ENCODE data around the gene RAB4B. TPM values are rescaled to one million over a fixed set of nuclear protein-coding genes. Genes with fewer than 3 reads are reported as not detected.
"Not testable (repeated sequence)": the region's sequence is repeated elsewhere in the genome, so short reads cannot be mapped to it uniquely, and the experiment has no call there.

Gene RAB4B
- total RNA-seq, 4 donors from 2014 or later = 18.7 to 27.5 (median 20.9) TPM

GRCh38 chr19:40777645-40777936 is 456 bp upstream of the RAB4B start:
- TF ChIP-seq POLR2A (IDR thresholded peaks at IDR 0.05) = no peak
- TF ChIP-seq CTCF (IDR thresholded peaks at IDR 0.05) = no peak
- TF ChIP-seq POLR2AphosphoS5 (IDR thresholded peaks at IDR 0.05) = no peak
- no peak for TF ChIP-seq EP300 (IDR thresholded peaks at IDR 0.05)
- 0% methylated on average over 6 to 10 of the region's 10 CpGs for WGBS, 2 donors (ENCODE audit: low coverage in 1 of 2)

GRCh38 chr19:40778706-40779284 is 748 bp downstream of the RAB4B start:
- Histone ChIP-seq H3K27ac (peak overlapping the region; percentile 86 to 100 (median 97)), H3K4me1 (peaks cover 0 to 25% (median 13%) of the 10 kb centered on the region in 3 donors), H3K9me3 (no peaks in the 10 kb centered on the region), H3K36me3 (peaks cover 0 to 12% of the 10 kb centered on the region in 2 donors), H3K4me3 (peak overlapping the region; percentile 56 to 64), H3K27me3 (no peaks in the 10 kb centered on the region)
- WGBS, 2 donors (ENCODE audit: low coverage in 1 of 2) = 7 to 27% methylated on average over 4 to 7 of the region's 7 CpGs
- TF ChIP-seq EP300 (IDR thresholded peaks at IDR 0.05) = no peak
- TF ChIP-seq POLR2A (IDR thresholded peaks at IDR 0.05) = no peak
- no peak for TF ChIP-seq POLR2AphosphoS5 (IDR thresholded peaks at IDR 0.05)
- no peak for ATAC-seq

More at GRCh38 chr19:40777645-40777936, 456 bp upstream of the RAB4B start:
- no peak for ATAC-seq
- H3K36me3 ChIP-seq = peaks cover 0 to 10% of the 10 kb centered on the region in 2 donors
- no peaks in the 10 kb centered on the region for H3K27me3 ChIP-seq
- H3K9me3 ChIP-seq = no peaks in the 10 kb centered on the region
- peaks cover 0 to 25% (median 13%) of the 10 kb centered on the region in 3 donors for H3K4me1 ChIP-seq
- H3K27ac ChIP-seq = peak overlapping the region; percentile 96 to 100 (median 98)
- peak overlapping the region; percentile 56 to 64 for H3K4me3 ChIP-seq

- no peaks in the 10 kb centered on the region for H3K9me3 ChIP-seq
- no peak overlapping the region for H3K27ac ChIP-seq
- ATAC-seq = no peak
- peaks cover 0 to 28% of the 10 kb centered on the region in 2 donors for H3K36me3 ChIP-seq
- no peaks in the 10 kb centered on the region for H3K27me3 ChIP-seq
- no peak overlapping the region for H3K4me3 ChIP-seq
- WGBS, 2 donors (ENCODE audit: low coverage in 1 of 2) = 96 to 100% methylated on average over 1 to 5 of the region's 5 CpGs
- no peak for TF ChIP-seq EP300 (IDR thresholded peaks at IDR 0.05)
- no peak for TF ChIP-seq POLR2A (IDR thresholded peaks at IDR 0.05)
- no peak for TF ChIP-seq POLR2AphosphoS5 (IDR thresholded peaks at IDR 0.05)
- no peak for TF ChIP-seq CTCF (IDR thresholded peaks at IDR 0.05)
- peaks cover 0 to 25% (median 13%) of the 10 kb centered on the region in 3 donors for H3K4me1 ChIP-seq
These were observed 2.5 kb downstream of the RAB4B start for GRCh38 chr19:40780582-40780981.

- ATAC-seq = no peak
- H3K27me3 ChIP-seq = no peaks in the 10 kb centered on the region
- peaks cover 0 to 25% (median 13%) of the 10 kb centered on the region in 3 donors for H3K4me1 ChIP-seq
- H3K36me3 ChIP-seq = peaks cover 0 to 31% of the 10 kb centered on the region in 2 donors
- no peak overlapping the region for H3K4me3 ChIP-seq
- 94 to 95% methylated on average over 4 to 7 of the region's 7 CpGs for WGBS, 2 donors (ENCODE audit: low coverage in 1 of 2)
- TF ChIP-seq POLR2A (IDR thresholded peaks at IDR 0.05) (no peak), CTCF (IDR thresholded peaks at IDR 0.05) (no peak), POLR2AphosphoS5 (IDR thresholded peaks at IDR 0.05) (no peak), EP300 (IDR thresholded peaks at IDR 0.05) (no peak)
- H3K27ac ChIP-seq = no peak overlapping the region
- no peaks in the 10 kb centered on the region for H3K9me3 ChIP-seq
These were observed 3.1 kb downstream of the RAB4B start for GRCh38 chr19:40781140-40781539.

GRCh38 chr19:40783711-40784110 is 5.7 kb downstream of the RAB4B start:
- no peaks in the 10 kb centered on the region for H3K9me3 ChIP-seq
- H3K4me1 ChIP-seq = peaks cover 0 to 12% (median 6%) of the 10 kb centered on the region in 3 donors
- no peak for ATAC-seq
- no peaks in the 10 kb centered on the region for H3K27me3 ChIP-seq
- no peak overlapping the region for H3K27ac ChIP-seq
- peaks cover 0 to 56% of the 10 kb centered on the region in 2 donors for H3K36me3 ChIP-seq
- H3K4me3 ChIP-seq = no peak overlapping the region
- no CpG with 5 or more reads among the region's 14 CpGs for WGBS, 2 donors (ENCODE audit: low coverage in 1 of 2)
- TF ChIP-seq EP300 (IDR thresholded peaks at IDR 0.05) (no peak), POLR2AphosphoS5 (IDR thresholded peaks at IDR 0.05) (no peak), CTCF (IDR thresholded peaks at IDR 0.05) (no peak), POLR2A (IDR thresholded peaks at IDR 0.05) (no peak)

GRCh38 chr19:40784146-40784545 is 6.1 kb downstream of the RAB4B start:
- not testable (repeated sequence) for H3K4me1 ChIP-seq, ATAC-seq, H3K9me3 ChIP-seq, H3K27ac ChIP-seq, H3K27me3 ChIP-seq, H3K4me3 ChIP-seq
- 75 to 78% methylated on average over 1 of the region's 2 CpGs for WGBS, 2 donors (ENCODE audit: low coverage in 1 of 2)
- H3K36me3 ChIP-seq = peaks cover 0 to 60% of the 10 kb centered on the region in 2 donors
